ENCODE data around the gene ABCB1. TPM values are rescaled to one million over a fixed set of nuclear protein-coding genes. Genes with fewer than 3 reads are reported as not detected.
A peak's percentile ranks its signal among the peaks of the same experiment; 100 is the strongest.

Gene ABCB1
- polyA plus RNA-seq, 6 donors from 2014 or later = 12.1 to 21.9 (median 14.9) TPM

DNA sequence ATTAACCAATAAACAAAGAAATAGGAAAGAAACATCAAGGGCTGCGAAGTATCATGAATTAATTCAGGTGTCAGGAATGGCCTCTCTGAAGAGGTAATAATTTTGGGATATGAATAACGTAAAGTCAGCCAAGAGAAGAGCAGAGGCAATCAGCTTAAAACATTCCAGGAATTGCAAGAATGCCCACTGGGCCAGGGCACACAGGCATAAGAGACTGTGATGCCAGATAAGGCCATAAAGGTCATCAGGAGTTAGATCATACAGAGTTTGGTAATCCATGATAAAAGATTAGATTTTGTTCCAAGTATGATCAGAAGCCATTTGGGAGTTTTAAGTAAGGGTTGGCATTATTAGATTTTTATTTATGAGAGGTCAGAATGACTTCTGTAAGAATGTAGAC lies 72.0 kb downstream of the ABCB1 start:
- Mint-ChIP-seq H3K9me3 (peaks cover 0 to 6% (median 0%) of the 10 kb centered on the region in 7 donors), H3K27ac (no peak overlapping the region), H3K4me3 (no peak overlapping the region), H3K27me3 (no peaks in the 10 kb centered on the region), H3K4me1 (peaks cover 0 to 11% (median 4%) of the 10 kb centered on the region in 3 donors), H3K36me3 (peaks cover 37 to 45% of the 10 kb centered on the region in 2 donors)
- DNase-seq = no peak
- ATAC-seq (ENCODE audit: low read depth in 2 of 2) = no peak

DNA sequence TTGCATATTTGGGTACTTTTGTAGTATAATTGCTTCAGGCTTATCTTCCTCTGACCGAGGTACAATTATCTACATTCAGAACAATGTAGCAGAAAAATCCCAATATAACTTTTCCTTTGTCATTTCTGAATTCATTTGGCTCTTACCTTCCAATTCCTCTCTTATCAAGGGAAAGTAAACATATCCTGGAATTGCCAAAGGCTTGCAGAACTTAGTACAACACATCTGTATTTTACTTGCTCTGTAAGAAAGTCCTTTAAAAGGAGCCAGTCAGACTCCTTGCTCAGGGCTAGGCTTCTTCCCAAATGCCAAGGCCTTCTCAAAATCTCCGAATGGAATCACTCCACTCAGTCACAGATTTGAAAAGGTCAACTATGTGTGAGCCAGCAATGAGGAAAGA lies 81.9 kb downstream of the ABCB1 start:
- Mint-ChIP-seq H3K4me1 (no peaks in the 10 kb centered on the region), H3K9me3 (no peaks in the 10 kb centered on the region), H3K36me3 (peaks cover 23 to 30% of the 10 kb centered on the region in 2 donors), H3K4me3 (no peak overlapping the region), H3K27ac (no peak overlapping the region), H3K27me3 (no peaks in the 10 kb centered on the region)
- DNase-seq (no peak), ATAC-seq (ENCODE audit: low read depth in 2 of 2) (no peak)

DNA sequence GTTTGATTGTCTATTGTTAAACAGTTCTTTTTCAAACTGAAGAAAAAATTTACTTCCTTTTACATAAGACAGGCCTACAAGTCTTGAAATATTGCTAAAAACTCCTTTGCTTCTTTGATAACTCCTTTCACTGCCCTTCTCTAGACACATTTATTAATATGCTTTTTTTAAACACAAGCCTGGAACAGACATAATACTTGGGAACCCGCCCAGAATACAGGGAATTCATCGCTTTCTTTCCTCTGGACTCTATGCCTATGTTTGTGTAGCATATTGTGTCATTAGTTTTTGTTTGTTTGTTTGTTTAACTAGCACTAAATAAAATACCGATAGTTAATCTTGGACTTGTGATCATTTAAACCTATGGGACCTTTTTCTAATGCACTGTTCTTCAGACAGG lies 82.8 kb downstream of the ABCB1 start:
- no peaks in the 10 kb centered on the region for H3K9me3 Mint-ChIP-seq
- peaks cover 23 to 35% of the 10 kb centered on the region in 2 donors for H3K36me3 Mint-ChIP-seq
- no peak overlapping the region for H3K27ac Mint-ChIP-seq
- no peak overlapping the region for H3K4me3 Mint-ChIP-seq
- ATAC-seq (ENCODE audit: low read depth in 2 of 2) = no peak
- no peaks in the 10 kb centered on the region for H3K27me3 Mint-ChIP-seq
- no peak for DNase-seq
- H3K4me1 Mint-ChIP-seq = no peaks in the 10 kb centered on the region

DNA sequence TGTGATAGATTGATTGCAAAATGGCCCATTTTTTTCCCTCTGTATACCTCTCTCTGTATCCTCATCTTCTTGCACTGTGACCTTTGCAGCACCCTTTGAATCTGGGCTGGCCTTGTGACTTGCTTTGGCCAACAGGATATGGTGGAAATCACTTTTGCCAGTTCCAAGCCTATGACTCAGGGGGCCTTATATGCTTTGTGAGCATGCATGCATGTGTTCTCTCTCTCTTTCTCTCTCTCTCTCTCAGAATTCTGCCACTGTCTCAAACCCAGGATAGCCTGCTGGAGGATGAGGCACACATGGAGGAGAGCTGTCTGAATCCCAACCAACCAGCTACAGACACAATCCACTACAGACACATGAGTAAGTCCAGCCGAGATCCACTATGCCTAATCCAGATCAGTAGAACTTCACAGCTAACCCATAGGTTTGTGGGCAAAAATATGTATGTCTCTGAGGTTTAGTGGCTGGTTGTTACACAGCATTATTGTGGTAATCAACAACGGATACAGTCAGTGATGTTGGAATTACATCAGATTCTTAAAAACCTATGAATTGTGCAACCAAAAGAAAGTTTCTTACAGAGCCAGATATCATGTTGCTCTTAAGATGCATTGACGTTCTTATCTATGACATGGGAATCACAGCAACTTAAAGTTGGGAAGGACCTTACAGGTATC lies 83.4 kb downstream of the ABCB1 start:
- Mint-ChIP-seq H3K27me3 (no peaks in the 10 kb centered on the region), H3K36me3 (peaks cover 22 to 35% of the 10 kb centered on the region in 2 donors), H3K9me3 (no peaks in the 10 kb centered on the region), H3K4me3 (no peak overlapping the region), H3K27ac (peak overlapping the region in 1 of 6 donors; percentile 40), H3K4me1 (no peaks in the 10 kb centered on the region)
- ATAC-seq (ENCODE audit: low read depth in 2 of 2) (no peak), DNase-seq (no peak)

DNA sequence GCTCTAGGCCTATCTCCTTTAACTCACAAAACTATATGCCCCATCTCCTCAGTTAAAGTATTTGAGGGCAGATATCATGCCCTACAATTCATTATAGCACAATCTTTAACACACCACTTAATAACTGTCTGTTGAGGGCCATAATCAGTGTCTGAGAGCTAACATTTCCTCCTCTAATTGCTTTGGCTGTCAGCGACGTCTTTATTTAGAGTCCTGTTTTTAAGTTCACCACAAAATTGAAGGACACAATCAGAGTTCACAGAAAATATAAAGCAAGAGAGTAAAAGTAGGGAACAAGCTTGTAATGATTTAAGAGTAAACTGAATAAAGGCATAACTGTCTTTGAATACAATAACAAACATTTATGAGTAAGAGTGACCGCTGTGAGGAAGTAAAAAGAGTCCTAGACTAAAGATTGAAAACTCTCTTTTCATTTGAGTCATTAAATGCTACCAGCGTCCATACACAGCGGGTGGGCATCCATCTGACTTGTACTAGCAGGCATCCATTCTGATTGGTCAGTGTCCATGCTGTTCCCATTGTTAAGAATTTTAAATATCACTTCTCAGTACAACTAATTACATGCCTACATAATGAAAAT lies 86.8 kb downstream of the ABCB1 start:
- DNase-seq (no peak), ATAC-seq (ENCODE audit: low read depth in 2 of 2) (no peak)
- H3K36me3 Mint-ChIP-seq = peaks cover 11 to 19% of the 10 kb centered on the region in 2 donors
- H3K27ac Mint-ChIP-seq = no peak overlapping the region
- H3K4me1 Mint-ChIP-seq = peaks cover 0 to 5% (median under 1%) of the 10 kb centered on the region in 3 donors
- no peaks in the 10 kb centered on the region for H3K27me3 Mint-ChIP-seq
- no peaks in the 10 kb centered on the region for H3K9me3 Mint-ChIP-seq
- H3K4me3 Mint-ChIP-seq = no peak overlapping the region

DNA sequence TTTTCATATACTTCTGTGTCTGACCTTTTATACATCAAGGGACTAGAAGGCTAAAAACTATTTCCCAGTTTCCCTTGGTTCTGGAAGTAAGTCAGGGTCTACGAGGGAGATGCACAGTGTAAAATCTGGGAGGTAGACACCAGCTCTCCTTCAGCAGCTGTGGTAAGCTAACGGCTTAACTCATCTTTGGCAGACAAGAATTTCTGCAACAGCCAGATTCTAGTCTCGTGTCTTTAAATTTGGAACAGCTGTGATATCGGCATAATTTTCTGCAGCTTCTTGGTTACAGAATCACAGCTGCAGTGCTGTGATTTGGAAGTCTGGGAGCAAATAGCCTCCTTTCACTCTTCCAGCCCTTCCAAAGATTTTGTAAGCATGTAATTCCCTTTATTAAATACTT lies 87.8 kb downstream of the ABCB1 start:
- DNase-seq = no peak
- peaks cover 4 to 11% (median 6%) of the 10 kb centered on the region in 3 donors for H3K4me1 Mint-ChIP-seq
- ATAC-seq (ENCODE audit: low read depth in 2 of 2) = no peak
- H3K27me3 Mint-ChIP-seq = no peaks in the 10 kb centered on the region
- no peak overlapping the region for H3K4me3 Mint-ChIP-seq
- no peaks in the 10 kb centered on the region for H3K9me3 Mint-ChIP-seq
- peaks cover 11 to 26% of the 10 kb centered on the region in 2 donors for H3K36me3 Mint-ChIP-seq
- H3K27ac Mint-ChIP-seq = no peak overlapping the region

DNA sequence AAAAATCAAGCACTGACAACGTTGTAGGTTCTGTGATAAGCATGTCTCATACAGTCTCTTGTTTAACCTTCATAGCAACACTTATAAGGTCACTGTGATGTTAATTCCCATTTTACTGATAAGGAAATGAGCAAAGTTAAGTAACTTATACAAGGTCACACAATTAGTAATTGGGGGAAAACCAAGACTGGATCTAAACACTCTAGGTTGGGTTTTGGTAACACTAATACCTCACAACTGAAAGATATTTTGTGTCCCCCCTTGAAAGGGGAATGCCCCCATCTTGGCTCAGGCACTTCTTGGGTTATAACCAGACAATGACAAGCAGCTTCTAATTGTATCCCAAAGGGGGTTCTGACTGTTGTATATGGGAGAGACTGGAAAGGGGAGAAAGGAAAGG lies 89.2 kb downstream of the ABCB1 start:
- no peak for DNase-seq
- Mint-ChIP-seq H3K27ac (peak overlapping the region in 1 of 6 donors; percentile 24), H3K4me1 (peaks cover 9 to 24% (median 16%) of the 10 kb centered on the region in 3 donors), H3K4me3 (no peak overlapping the region), H3K36me3 (peaks cover 11 to 26% of the 10 kb centered on the region in 2 donors), H3K27me3 (no peaks in the 10 kb centered on the region), H3K9me3 (no peaks in the 10 kb centered on the region)
- ATAC-seq (ENCODE audit: low read depth in 2 of 2) = no peak

DNA sequence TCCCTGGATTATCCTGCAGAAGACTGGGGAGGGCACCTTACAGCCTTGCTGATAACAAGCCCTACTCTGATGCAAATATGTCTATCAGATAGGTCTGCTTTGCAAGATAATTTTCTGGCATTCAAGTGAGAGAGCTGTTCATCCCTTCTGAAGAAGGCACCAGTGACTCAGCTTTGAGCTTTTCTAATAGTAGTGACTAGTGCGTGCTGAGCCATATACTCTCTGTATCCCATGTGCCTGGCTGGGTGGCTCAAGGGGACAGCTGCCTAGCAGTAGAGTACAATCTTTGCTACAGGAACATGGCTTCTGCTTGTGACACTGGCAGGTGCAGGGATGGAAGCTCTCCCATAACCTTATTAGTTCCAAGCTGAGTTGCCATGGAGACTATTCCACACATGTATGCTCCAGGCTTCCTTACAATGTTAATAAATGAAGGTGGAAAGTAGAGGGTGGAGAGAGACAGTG lies 90.2 kb downstream of the ABCB1 start:
- peaks cover 11 to 21% of the 10 kb centered on the region in 2 donors for H3K36me3 Mint-ChIP-seq
- no peak for DNase-seq
- H3K4me1 Mint-ChIP-seq = peaks cover 16 to 34% (median 26%) of the 10 kb centered on the region in 3 donors
- no peak overlapping the region for H3K4me3 Mint-ChIP-seq
- peak overlapping the region in 3 of 6 donors; percentile 20 to 78 (median 57) for H3K27ac Mint-ChIP-seq
- no peaks in the 10 kb centered on the region for H3K9me3 Mint-ChIP-seq
- ATAC-seq (ENCODE audit: low read depth in 2 of 2) = no peak
- H3K27me3 Mint-ChIP-seq = no peaks in the 10 kb centered on the region

DNA sequence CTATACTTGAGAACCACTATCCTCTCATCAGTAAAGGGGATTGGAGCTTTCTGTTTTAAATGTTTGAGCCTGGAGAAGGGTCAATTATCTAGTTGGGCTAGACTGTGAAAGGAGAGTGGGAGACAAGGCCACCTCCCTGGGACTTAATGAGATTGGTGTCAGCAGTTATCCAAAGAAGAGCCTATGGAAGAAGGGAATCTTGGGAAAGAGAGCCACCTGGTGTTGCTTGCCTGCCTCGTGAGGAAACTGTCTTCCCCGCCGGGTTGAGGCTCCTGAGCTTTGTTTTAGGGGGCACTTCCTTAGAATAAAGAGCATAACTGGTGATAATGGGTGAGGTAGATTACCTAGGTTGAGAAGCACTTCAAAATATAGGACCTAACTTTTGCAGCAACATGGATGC lies 93.2 kb downstream of the ABCB1 start:
- ATAC-seq (ENCODE audit: low read depth in 2 of 2) (no peak), DNase-seq (no peak)
- peaks cover 16 to 34% (median 26%) of the 10 kb centered on the region in 3 donors for H3K4me1 Mint-ChIP-seq
- no peak overlapping the region for H3K4me3 Mint-ChIP-seq
- H3K9me3 Mint-ChIP-seq = no peaks in the 10 kb centered on the region
- H3K27me3 Mint-ChIP-seq = no peaks in the 10 kb centered on the region
- peak overlapping the region in 4 of 6 donors; percentile 2 to 69 (median 54) for H3K27ac Mint-ChIP-seq
- peaks cover 0 to 7% of the 10 kb centered on the region in 2 donors for H3K36me3 Mint-ChIP-seq

DNA sequence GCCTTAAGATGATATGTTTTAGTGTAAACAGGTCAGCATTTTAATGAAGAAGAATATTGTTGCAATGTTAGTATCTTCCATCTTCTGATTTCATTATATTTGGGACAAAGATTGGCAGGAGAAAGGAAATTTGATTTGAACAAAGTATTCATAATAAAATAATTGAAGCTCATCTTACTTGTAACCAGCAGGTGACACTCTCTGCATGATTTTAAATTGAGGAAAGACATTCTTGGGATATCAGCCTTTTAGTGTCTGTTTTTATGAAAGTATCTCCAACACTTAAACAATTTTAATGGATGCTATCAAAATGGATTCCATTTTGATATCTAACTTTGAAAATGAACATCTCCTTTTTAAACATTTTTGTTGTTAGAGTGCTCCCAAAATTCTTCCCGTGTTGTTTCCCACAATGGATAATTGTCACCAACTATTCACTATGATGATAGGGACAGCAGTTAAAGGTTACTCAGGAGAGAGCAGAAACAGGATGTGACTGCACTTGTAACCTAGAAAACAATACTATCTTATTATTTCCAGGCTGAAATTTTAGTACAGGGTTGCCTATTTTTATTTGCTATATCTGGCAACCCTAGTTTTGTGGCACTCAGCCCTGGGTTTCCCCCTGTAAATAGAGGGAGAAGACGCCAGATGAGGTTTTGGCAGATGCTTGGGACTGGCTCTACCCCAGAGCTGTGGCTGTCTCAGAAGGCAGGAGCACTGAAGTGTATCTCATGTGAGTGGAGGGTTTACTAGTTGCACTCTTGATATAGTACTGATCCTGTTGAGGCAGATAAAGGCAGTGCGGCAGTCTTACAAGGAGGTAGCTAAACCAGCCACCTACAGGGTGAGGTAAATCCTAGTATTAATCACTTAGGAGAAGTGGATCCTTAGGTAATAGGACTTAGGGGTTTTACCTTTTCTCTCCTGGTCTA lies 94.2 kb downstream of the ABCB1 start:
- H3K36me3 Mint-ChIP-seq = peaks cover 0 to 7% of the 10 kb centered on the region in 2 donors
- peaks cover 16 to 36% (median 26%) of the 10 kb centered on the region in 3 donors for H3K4me1 Mint-ChIP-seq
- peak overlapping the region in 5 of 6 donors; percentile 2 to 85 (median 56) for H3K27ac Mint-ChIP-seq
- no peaks in the 10 kb centered on the region for H3K9me3 Mint-ChIP-seq
- H3K27me3 Mint-ChIP-seq = no peaks in the 10 kb centered on the region
- H3K4me3 Mint-ChIP-seq = no peak overlapping the region
- ATAC-seq (ENCODE audit: low read depth in 2 of 2) = peak; percentile 21 to 54
- no peak for DNase-seq

DNA sequence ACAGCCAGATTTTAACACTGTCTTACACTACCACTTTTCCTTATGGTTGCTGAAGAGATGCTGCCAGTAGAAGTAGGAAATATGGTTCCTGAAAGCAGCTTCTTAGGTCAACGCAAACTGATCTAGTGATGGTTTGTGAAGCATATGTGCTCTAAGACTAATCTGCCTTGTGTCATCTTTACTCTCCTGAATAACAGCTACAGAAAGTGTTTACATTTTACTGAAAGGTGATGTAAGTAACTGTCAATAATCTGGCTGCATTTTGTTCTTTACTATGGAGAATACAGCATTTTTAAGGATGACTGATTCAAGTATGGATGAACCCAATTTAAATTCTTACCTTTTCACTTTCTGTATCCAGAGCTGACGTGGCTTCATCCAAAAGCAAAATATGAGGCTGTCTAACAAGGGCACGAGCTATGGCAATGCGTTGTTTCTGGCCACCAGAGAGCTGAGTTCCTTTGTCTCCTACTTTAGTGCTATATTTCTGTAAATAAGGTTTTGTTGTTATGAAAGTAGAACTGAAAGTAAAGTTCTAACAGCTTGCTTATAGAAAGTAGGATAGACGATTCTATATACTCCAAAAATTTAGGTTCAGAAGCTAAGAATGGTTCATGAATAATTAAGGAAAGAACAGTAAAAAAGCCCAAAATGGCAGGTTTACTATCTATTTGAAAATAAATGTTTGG lies 95.0 kb downstream of the ABCB1 start:
- Mint-ChIP-seq H3K4me1 (peaks cover 23 to 44% (median 31%) of the 10 kb centered on the region in 3 donors), H3K4me3 (no peak overlapping the region), H3K9me3 (no peaks in the 10 kb centered on the region), H3K36me3 (peaks cover 0 to 7% of the 10 kb centered on the region in 2 donors), H3K27me3 (no peaks in the 10 kb centered on the region), H3K27ac (peak overlapping the region in 5 of 6 donors; percentile 15 to 85 (median 56))
- DNase-seq (no peak), ATAC-seq (ENCODE audit: low read depth in 2 of 2) (no peak)

DNA sequence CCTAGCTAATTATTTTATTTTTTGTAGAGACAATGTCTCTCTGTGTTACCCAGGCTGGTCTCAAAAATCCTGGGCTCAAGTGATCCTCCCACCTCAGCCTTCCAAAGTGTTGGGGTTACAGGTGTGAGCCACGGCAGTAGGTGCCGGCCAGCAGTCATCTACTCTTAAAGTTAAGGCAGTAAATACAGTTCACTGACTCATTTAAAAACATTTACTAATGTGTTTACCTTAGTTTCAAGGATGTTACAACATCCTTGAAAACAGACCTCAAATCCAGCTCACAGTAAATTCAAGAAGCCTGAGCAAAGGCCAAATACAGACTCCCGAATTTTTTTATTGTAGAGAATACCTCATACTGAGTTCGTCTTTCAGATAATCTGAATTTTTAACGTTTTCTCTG lies 95.6 kb downstream of the ABCB1 start:
- no peak overlapping the region for H3K4me3 Mint-ChIP-seq
- ATAC-seq (ENCODE audit: low read depth in 2 of 2) = no peak
- H3K9me3 Mint-ChIP-seq = no peaks in the 10 kb centered on the region
- DNase-seq = no peak
- no peaks in the 10 kb centered on the region for H3K27me3 Mint-ChIP-seq
- H3K36me3 Mint-ChIP-seq = peaks cover 0 to 7% of the 10 kb centered on the region in 2 donors
- peak overlapping the region in 3 of 6 donors; percentile 11 to 47 (median 27) for H3K27ac Mint-ChIP-seq
- peaks cover 29 to 49% (median 36%) of the 10 kb centered on the region in 3 donors for H3K4me1 Mint-ChIP-seq

DNA sequence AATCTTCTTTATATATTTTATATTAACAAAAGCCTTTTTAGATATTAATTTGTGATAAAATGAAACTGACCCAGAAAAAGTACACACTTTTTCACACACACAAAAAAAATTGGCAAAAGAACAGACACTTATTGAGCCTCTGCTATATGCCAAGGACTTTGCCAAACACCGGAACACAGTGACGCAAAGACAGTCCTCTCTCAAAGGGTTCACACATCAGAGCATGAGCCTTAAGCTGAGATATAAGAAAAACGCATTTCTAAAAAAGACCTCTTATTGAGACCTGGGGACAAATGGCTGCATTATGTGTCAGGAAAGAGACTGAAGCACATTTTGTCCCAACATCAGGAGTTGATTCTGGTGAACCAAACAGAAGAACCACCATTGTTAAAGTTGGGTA lies 101.2 kb downstream of the ABCB1 start:
- DNase-seq = no peak
- Mint-ChIP-seq H3K27me3 (no peaks in the 10 kb centered on the region), H3K36me3 (no peaks in the 10 kb centered on the region), H3K4me1 (peaks cover 28 to 40% (median 32%) of the 10 kb centered on the region in 3 donors), H3K9me3 (no peaks in the 10 kb centered on the region), H3K27ac (peak overlapping the region in 4 of 6 donors; percentile 30 to 91 (median 84)), H3K4me3 (peak overlapping the region in 1 of 8 donors; percentile 48)
- no peak for ATAC-seq (ENCODE audit: low read depth in 2 of 2)
